ENCODE measurements around the gene ZNF76.

ZNF76 gene

GRCh38 chr6:35267897-35268296, 8.4 kb downstream of the ZNF76 start:
- DNase-seq (ENCODE audit: low spot score): no peak

DNA sequence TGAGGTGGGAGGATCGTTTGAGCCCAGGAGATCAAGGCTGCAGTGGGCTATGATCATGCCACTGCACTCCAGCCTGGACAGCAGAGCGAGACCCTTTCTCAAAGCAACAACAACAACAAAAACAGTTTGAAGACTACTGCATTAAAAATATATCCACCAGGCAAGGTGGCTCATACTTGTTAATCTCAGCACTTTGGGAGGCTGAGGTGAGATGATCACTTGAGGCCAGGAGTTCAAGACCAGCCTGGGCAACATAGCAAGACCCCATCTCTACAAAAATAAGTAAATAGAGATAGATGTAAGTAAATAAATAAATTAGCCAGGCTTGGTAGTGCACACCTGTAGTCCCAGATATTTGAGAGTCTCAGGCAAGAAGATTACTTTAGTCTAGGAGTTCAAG, 12.5 kb downstream of the ZNF76 start:
- no peak for DNase-seq (ENCODE audit: low spot score)

- DNase-seq (ENCODE audit: low spot score): no peak
Measured at GRCh38 chr6:35273822-35274559, 14.5 kb downstream of the ZNF76 start.

- DNase-seq (ENCODE audit: low spot score): no peak
Measured at GRCh38 chr6:35275744-35276260, 16.3 kb downstream of the ZNF76 start.

DNA sequence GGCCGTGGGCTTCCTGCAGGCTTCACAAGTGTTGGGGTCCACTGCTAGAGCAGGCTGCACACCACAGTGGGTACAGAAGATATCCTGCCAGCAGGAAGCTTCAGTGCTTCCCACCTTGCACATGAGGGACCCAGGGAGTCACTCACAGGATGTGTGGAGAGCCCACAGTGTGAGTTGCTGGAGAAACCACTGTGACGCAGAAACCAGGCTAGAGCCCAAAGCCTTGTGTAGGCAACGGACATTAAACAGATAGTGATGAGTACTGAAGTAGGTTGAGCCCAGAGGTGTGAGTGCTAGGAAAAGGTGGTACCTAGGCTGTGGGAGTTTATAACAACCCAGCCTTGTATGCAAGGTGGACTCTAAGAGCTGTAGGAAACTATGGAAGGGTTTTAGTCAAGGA, 19.2 kb downstream of the ZNF76 start:
- no peak for DNase-seq (ENCODE audit: low spot score)

- no peak for DNase-seq (ENCODE audit: low spot score)
Measured at GRCh38 chr6:35280903-35281302, 21.4 kb downstream of the ZNF76 start.

GRCh38 chr6:35282472-35282871, 22.9 kb downstream of the ZNF76 start:
- DNase-seq (ENCODE audit: low spot score): no peak

GRCh38 chr6:35283361-35283760, 23.8 kb downstream of the ZNF76 start:
- no peak for DNase-seq (ENCODE audit: low spot score)

DNA sequence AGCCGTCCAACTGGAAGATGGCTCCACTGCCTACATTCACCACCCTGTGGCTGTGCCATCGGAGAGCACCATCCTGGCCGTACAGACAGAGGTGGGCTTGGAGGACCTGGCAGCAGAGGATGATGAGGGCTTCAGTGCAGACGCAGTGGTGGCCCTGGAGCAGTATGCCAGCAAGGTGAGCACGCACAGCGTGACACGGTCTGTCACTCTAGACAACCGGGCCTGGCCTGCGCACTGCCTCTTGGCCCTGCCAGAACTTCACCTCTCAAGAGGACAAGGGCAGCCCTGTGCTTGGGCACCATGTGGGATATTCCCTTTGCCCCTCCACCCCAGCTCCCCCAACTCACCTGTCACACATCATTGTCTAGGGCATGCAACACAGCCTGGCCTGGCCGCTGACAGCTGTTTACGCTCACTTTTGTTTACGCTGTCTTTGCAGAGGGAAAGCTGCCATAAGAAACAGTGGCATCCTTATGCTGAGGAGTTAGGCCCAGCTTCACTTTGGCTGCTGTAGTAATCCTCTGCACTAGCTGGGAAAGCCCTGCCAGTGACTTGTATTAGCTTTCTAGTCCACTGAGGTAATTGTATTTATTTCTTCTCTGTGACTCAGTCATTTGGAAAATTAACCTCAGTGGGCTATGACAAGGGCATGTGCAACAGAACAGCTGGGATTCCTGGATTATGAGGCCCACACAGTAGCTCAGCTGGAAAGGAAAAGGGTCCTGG, 28.3 kb downstream of the ZNF76 start:
- DNase-seq (ENCODE audit: low spot score): no peak

DNA sequence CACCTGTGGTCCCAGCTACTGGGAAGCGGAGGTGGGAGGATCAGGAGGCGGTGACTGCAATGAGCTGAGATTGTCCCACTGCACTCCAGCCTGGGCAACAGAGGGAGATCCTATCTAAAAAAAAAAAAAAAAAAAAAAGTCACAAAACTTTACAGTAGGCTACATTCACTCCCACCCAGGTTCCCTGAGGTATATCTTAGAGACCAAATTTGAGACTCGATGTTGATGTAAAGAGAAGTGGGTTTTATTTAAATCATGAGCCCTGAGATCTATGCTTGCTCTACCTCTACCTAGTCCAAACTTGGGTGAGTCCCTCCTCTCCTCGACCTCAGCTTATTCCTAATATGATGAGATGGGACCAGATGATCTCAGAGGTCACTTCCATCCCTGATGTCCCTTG, 29.3 kb downstream of the ZNF76 start:
- DNase-seq (ENCODE audit: low spot score): no peak

DNA sequence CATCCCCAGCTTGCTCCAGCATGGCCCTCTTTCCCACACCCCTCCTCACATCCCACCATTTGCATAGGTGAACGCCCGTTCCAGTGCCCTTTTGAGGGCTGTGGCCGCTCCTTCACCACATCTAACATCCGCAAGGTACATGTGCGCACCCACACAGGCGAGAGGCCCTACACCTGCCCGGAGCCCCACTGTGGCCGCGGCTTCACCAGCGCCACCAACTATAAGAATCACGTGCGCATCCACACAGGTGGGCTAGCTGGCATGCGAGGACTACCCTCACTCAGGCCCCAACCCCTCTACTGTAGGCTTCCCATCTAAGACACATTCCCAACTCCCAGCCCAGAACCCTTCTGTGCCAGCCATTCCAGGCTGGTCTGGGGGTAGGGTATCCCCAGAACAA, 32.0 kb downstream of the ZNF76 start:
- no peak for DNase-seq (ENCODE audit: low spot score)

DNA sequence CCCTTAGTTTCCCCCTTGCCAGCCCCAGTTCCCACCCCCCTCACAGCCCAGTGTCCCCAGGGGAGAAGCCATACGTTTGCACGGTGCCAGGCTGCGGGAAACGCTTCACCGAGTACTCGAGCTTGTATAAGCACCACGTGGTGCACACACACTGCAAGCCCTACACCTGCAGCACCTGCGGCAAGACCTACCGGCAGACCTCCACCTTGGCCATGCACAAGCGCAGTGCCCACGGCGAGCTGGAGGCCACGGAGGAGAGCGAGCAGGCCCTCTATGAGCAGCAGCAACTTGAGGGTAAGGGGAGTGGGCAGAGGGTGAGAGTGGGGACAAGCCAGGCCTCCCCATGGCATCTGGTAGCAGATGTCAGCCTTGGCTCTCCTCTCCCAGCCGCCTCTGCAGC, 33.0 kb downstream of the ZNF76 start:
- DNase-seq (ENCODE audit: low spot score): no peak

DNA sequence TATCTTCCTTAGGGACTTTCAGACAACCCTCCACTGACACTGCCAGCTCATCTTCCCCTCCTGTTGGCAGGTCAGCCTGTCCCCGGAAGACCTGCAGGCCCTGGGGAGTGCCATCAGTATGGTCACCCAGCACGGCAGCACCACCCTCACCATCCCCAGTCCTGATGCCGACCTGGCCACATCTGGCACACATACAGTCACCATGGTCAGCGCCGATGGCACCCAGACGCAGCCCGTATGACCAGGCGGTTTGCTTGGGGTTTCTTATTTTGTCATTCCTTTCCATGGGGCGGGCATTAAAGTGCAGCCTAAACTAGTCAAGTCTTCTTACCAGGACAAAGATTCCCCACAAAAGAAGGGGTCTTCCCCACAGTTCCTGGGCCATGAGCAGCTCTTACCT, 34.1 kb downstream of the ZNF76 start:
- DNase-seq (ENCODE audit: low spot score): no peak

- peak; percentile 70 for DNase-seq (ENCODE audit: low spot score)
Measured at GRCh38 chr6:35294308-35294945, 34.9 kb downstream of the ZNF76 start.

GRCh38 chr6:35295036-35295435, 35.5 kb downstream of the ZNF76 start:
- no peak for DNase-seq (ENCODE audit: low spot score)

DNA sequence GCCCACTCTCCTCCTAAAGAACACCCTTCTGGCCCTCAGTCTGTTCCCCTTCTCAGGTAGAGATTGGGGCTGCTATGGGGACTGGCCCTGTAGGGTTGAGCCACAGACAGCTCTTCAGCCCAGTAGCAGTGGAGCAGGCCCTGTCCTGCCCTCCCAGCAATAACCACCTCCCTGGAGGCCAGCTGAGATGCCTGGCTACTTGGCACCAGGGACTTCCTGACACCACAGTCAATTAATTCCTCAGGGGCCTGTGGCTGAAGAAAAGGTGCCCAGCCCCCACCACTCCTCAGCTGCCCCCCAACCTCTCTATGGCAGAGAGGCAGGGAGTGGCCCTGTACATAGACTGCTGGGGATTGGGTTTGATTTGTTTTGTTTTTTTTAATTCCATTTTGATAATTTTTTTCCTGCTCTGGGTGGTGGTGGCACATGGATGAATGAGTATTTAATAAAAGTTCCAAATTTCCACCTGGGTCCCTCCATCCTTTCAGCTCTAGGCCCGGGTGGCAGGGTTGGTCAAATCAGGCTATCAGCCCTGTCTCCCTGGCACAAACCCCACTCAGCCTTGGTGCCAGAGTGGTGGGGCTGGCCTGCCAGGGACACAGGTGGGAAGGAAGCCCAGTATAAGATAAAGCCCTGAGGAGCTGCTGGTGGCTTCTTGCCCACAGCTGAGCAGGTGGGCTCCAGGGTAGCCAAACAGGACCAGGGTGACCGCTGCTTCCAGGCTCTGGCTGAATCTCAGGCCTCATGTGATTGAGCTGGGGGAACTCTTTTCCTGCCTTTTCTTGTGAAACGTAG, 36.2 kb downstream of the ZNF76 start:
- peak; percentile 48 for DNase-seq (ENCODE audit: low spot score)

GRCh38 chr6:35296931-35297600, 37.5 kb downstream of the ZNF76 start:
- no peak for DNase-seq (ENCODE audit: low spot score)

GRCh38 chr6:35297601-35298481, 38.3 kb downstream of the ZNF76 start, which contains the start of gene DEF6:
Gene DEF6, plus strand, starts transcription at chr6:35297818. Its CDS starts 39 bp downstream, at chr6:35297857.
- peak; percentile 70 for DNase-seq (ENCODE audit: low spot score)

GRCh38 chr6:35298625-35299140, 39.1 kb downstream of the ZNF76 start:
- no peak for DNase-seq (ENCODE audit: low spot score)

GRCh38 chr6:35299674-35300073, 40.1 kb downstream of the ZNF76 start:
- DNase-seq (ENCODE audit: low spot score): no peak

All from cerebellar cortex (tissue), 1 donor.